NCI-H460 (cell line): ENCODE measurements around the gene EDN2. TPM values are rescaled to one million over a fixed set of nuclear protein-coding genes. Genes with fewer than 3 reads are reported as not detected.

Experiments used
- DNase-seq: peaks from one replicate; pipeline ENCODE4 v3.0.0-alpha.2; 2016; ENCODE audit warnings: low read depth; ENCODE audit errors: extremely low read depth
- total RNA-seq: library from RNA; depleted of rRNA; stranded (reverse); fragments of >200 nt; shearing (Covaris generic); gene quantifications from 2 replicates; pipeline ENCODE4 v1.2.3, GENCODE V29; 2014

Gene EDN2
- total RNA-seq, 1 experiment from 2014 or later, result not detected

DNA sequence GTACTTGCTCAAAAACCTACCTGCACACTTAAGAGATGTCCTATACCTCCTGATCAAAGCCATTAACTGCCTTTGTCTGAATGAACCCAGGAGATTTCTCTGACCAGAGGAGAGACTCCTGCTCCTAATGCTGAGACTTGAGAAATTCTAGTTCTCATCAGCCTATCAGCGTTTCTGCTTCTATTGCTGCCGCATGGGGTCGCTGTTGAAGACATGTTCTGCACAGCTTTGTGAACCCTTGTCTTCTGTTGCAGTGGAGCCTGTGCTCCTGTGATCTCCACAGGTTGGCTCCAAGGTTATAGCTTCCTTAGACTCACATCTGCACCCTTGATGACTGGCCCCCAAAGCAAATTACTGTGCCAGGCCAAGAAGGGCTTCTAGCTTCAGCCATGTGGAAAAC, 40.2 kb downstream of the EDN2 start:
- DNase-seq, result no peak

DNA sequence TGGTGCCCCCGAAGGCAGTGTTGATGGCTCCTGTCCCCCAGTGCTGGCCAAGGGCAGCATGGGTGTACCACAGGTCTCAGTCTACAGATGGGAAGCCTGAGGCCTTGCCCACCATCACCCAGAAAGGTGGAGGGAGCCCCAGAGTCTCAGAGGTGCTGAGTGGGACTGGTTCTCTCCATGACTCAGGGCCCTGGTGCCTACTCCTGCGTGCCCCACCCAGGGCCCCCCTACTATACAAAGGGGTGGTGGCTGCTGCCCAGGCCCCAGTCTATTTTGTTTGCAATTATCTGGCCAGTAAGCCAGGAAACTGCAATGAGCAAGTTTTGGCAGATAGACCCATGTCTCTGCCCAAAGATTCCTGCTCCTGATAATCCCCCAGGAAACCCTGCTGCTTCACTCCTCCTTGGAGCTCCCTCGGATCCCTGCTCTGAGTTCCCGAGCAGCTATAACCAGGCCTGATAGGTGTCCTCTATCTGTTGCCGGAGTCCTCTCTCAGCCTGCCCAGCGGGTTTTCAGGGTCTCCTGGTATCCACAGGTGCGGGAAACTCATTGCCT, 41.7 kb downstream of the EDN2 start:
- DNase-seq, result no peak

DNA sequence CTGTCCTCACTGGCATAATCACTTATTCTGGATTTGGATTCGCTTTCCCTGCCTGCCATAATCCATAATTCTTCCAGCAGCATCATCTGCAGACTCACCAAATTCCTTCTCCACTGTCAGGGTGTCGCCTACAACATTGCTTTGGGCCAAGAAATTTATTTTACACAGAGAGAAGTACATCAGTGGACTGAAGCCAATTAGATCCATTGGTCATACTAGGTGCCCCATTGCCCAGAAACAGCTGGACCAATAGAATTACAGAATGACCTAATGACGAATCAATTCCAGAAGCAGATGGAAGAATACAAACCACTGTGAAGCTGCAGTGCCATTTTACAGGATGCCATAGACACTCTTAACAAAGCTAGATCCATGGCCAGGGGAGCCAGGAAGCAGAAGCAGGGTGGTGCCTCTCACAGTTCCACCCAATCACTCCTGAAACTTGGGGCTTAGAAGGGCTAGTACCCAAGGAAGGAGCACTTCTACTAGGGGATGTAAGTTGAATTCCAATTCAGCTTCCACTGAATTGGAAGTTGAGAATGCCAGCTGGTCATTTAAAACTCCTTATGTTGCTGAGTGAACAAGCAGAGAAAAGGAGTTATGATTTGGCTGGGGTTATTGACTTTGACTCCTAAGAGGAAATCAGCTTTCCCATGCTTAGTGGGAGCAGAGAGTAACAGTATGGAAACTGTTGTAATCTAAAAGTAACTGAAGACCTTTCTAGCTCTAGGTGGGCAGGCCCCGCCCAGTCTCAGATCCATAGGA, 44.0 kb downstream of the EDN2 start:
- DNase-seq, result no peak

DNA sequence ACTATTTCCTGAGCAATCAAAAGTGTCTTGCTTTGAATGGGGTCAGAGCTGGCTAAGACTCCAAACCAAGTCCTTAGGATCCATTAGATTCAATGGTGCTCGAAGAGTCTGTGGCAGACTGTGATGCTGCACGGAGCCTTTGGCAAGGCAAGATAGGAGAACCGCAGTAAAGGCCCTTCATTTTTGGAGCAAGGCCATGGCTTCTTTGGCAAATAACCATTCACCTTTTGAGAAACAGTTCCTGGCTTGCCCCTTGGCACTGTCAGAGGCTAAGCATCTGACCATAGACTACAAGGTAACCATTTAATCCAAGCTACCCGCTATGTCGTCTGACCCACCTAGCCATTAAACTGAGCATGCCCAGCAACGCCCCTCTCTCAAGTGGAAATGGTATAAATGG, 45.2 kb downstream of the EDN2 start:
- no peak for DNase-seq

DNA sequence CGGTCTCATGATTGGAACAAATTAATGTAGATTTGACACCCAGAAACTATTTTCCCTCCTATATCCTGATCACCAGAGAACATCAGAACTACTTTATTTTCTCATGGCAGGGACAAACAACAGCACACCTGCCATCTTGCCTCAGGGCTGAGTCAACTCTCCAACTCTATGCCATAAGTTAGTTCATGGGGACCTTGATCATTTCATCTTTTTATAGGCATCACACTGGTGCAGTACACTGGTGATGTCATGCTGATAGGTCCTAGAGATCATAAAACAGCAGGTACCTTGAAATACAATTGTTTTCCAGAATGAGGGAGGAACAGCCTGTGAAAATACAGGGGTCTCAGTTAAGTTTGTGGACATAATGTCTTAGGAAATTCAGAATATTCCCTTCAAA, 45.8 kb downstream of the EDN2 start:
- DNase-seq, result no peak

DNA sequence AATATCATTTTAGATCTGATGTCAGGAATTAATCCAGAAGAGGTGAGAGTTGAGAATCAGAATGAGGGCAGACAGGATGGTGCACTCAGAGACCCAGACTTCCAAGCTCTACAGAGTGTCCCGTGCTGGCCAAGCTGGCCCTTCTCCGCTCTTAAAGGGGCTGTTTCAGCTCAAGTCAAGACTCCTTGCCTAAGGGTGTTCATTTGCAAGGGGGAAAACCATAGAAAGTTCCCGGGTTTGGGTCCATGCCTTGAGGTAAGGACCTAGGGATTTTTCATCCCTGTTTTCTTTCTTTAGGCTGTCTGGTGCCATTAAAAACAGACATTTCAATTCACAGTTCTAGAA, 47.5 kb downstream of the EDN2 start:
- no peak for DNase-seq

DNA sequence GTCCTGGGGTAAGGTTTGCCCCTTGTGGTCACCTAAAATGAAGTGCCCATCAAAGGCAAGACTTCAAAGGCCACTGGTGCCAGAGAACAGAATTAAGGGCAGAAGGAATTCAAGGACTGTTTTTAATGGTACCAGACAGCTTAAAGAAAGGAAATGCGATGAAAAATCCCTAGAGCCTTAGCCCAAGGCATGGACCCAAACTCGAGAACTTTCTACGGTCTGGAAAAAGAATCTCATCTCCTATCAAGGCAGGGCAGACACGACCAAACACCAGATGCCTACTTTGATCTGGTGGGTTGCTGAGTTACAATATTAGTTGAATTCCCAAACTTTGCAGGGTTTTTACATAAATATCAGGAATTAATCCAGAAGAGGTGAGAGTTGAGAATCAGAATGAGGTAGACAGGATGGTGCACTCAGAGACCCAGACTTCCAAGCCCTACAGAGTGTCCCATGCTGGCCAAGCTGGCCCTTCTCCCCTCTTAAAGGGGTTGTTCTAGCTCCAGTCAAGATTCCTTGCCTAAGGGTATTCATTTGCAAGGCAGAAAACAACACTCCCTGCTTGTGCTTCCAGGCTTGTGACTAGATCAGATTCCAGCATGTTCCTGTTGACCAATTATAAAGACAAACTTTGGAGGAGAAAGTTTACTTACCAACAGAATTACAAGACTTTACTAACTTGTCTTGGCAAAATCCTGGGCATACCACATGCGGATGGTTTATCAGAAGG, 48.0 kb downstream of the EDN2 start:
- no peak for DNase-seq

DNA sequence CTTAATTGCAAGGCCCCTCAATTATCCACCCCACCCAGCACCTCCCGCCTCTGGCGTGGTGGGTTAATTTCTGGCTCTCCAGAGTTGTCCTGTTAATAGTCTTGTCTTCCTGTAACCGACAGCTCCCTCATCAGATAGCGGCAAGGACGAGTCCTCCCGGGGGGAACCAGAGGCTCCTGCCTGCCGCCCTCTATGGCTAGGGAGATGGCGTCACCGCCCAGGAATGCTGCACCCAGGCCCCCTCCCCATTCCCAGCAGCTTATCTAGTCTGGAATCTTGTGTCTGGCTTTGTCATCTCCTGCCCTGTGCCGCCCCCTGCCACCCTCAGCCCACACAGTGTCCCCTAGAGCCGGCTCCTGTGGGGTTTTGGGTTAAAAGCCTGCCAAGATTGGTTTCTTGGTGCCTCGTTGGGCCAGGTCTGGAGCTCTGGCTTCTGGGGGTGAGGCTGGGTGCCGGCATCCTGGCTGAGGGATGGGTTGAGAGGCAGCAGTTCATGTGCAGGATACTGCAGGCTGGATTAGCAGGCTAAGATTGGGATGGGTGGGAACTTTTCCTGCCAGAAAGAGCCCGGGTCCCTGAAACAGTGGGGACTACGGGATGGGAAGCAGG, 48.8 kb downstream of the EDN2 start:
- no peak for DNase-seq

DNA sequence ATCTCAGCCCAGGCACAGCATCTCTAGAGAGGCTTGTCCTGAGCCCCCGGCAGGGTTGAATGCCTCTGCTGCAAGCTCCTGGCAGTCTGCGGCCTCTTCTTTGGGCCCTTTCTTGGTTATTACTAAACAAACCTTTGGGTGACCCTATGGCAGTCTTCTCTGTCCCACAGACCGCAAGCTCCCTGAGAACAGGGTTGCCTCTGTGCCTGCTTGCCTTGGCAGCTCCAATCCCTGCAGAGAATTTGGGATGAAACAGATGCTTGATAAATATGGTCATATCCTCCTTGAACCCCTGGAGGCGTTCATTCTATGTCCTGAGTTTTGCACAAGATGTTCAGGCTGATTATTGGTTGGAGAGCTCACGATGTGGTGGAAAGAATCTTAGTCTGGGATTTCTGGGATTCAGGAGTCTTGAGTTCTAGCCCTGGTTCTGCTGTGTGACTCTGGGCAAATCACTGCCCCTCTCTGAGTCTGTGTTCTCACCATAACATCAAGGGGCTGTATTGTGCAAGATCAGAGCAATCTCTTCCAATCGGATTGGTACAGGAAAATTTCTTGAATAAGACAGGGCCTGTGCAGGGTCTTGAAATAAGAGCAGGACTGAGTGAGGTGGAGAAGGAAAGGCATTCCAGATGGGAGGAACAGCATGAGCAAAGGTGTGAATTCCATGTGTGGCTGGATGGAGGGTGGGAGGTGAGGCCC, 49.6 kb downstream of the EDN2 start:
- DNase-seq, result no peak

DNA sequence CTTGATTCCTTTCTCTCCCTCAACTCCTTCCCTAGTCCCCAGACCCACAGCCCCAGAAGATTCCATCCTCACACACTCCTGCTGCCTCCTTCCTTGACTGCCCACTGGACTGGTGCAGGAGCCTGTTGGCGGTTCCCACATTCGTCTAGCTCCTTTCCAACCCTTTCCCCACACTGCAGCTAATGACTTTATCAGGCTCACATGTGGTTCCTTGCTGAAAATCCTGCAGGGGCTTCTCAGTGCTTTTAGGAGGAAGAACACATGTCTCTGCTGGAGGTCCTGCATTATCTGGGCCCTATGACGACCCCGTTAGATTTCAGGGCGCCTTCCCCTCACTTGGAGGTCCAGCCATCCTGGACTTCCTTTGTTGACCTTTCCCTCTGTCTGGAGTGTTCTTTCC, 50.2 kb downstream of the EDN2 start:
- DNase-seq, result no peak

DNA sequence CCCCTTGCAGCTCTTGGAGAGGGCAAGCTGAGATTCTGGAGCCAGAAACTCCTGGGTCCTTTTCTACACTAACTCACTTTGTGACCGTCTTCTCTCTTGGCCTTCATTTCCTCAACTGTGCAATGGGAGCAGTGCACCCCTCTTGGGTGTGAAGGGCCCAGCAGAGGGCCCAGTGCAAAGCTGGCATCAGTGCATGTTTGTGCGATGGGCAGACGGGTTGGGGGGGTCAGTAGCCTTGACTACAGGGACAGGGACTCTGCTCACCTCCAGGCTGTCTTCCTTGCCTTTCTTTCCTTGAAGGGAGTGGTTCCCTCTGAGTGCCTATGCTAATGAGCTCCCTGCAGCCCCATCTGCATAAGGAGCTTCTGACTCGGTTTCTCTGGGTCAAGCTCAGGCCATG, 51.0 kb downstream of the EDN2 start:
- no peak for DNase-seq

DNA sequence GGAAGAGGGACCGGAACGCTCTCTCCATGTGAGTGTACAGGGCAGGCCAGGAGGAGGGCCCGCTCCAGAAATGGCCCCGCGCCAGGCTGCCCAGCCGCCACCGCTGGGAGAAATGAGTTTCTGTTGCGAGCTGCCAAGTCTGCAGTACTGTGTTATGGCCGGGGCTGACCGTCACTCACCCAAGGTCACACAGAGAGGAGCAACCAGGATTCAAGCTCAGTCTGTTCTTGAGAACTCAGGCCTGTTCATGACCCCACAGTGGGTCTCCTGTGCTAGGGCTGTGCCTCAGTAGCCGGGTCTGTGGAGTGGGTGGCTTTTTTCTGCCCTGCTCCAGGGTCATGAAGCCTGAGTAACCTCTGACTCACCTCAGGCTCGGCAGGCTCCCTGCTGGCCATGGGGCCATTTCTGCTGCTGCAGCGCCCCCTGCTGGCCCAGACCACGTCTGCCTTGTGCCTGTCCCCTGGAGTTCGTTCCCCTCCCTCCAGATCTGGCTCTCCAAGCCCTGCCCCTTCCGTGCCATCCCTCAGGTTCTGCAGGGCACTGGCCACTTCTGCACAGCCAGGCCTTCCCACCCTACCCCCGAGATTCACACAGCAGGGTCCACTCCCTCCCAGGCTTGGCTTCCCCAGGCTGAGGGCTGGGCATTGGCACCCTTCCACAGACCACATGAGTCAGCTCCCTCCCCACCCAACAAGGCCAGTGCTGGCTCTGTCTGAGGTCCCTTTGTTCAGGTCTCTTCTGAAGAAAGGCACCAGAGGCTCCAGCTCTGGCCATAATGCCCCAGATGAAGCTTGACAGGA, 51.8 kb downstream of the EDN2 start:
- DNase-seq, result peak; percentile 78

DNA sequence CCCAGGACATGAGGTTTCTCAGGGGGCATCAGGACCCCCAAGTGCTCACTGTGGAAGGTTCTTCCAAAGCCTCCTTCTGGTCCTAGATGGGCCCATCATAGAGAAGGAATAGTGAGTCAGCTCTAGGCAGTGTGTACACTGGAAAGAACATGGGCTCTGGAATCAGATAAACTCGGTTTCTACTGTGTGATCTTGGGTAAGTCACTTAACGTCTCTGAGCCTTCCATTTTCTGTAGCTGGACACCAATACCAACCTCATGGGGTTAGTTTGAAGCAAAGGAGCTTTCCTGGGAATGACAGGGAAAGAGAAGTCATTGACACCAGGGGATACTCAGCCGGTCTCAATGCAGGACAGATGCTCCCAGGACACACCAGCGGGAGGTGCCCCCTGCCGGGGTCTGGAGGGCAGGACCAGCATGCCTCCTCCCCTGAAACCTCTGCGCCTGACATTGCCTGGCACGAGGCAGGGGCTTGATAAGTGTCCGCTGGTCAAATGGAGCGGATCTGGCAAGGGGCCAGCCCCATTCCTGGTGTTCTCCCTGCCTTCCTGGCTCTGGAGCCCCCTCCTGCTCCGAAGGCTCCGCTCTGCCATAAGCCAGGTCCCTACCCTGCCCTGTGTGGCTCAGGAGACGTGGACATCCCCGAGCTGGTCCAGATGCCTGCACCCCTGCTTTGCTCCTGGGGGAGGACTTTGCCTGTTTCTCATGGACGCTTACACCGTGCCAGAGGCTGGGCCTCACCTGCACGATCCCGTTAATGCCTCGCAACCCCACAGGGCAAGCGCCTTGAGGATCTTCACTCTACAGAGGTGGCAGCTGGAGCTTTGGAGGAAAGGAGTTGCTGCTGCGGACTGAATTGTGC, 52.8 kb downstream of the EDN2 start:
- DNase-seq, result no peak

DNA sequence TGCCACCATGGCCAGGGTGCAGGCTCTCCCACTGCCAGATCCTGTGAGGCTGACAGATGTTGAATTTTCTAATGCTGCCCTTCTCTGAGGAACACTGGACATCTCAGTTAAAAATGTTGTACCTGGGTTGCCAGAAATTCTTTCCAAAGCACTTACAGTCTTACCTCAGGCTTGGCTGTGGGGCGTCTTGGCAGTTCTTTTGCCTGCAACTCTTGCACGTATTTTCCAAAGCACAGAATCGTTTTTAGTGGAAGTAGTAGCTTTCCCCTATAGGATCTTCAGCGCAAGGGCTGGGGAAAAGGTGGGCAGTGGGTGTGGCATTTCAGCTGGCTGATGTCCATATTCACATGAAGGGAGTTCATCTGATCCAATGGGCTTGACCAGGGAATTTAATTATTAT, 53.9 kb downstream of the EDN2 start:
- DNase-seq, result no peak

DNA sequence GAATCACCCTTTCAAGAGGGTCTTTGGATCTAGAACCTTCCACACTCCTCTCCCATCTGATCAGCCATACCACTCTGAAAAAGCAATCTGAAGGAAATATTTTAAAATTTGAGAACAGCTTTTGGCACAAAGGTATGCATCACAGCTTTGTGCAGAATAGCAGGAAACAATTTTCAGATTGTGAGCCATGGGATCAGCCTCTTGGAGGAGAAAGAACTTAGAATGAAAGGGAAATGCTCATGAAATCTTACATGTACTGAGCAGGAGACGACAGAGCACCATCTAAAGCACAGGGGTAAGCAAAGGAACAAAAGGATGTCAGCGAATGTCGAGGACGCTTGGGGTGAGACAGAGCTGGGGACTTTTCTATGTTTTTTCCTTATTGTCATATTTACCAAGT, 54.4 kb downstream of the EDN2 start:
- no peak for DNase-seq

DNA sequence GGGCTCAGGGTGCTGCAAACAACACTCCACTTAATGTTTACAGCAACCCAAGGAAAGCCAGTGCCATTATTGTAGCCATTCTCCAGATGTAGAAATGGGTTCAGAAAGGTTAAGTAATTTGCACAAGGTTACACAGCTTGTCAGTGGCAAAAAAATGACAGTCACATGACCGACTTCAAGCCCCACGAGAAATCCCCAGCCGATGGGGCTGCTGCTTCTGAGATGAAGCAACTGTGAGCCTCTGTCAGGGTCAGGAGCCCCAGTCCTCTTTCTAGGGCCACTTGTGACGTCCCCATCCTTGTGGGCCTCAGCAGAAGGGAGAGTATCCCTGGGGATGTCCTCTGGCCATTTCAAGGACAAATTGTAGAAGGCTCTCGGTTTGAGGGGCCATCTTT, 54.8 kb downstream of the EDN2 start:
- no peak for DNase-seq
